D721Med (cell line): ENCODE measurements around the gene DIP2C.
"Not testable (repeated sequence)": the region's sequence is repeated elsewhere in the genome, so short reads cannot be mapped to it uniquely, and the experiment has no call there.

ENCODE experiments used
- DNase-seq: peaks from one replicate; pipeline ENCODE4 v3.0.0; 2011; ENCODE audit warnings: low spot score; ENCODE audit not compliant: insufficient read length
- FAIRE-seq: peaks from 2 replicates; lab custom pipeline; 2011; peaks lifted over from hg19 to GRCh38; lab: Jason Lieb, UNC
- TF ChIP-seq, protein P1 (sequence below): IDR thresholded peaks from 2 replicates; pipeline ENCODE4 v1.5.1; 2012; ENCODE audit warnings: mild to moderate bottlenecking, control low read depth; ENCODE audit not compliant: insufficient read depth; ENCODE audit errors: missing control alignments

DIP2C gene

DNA sequence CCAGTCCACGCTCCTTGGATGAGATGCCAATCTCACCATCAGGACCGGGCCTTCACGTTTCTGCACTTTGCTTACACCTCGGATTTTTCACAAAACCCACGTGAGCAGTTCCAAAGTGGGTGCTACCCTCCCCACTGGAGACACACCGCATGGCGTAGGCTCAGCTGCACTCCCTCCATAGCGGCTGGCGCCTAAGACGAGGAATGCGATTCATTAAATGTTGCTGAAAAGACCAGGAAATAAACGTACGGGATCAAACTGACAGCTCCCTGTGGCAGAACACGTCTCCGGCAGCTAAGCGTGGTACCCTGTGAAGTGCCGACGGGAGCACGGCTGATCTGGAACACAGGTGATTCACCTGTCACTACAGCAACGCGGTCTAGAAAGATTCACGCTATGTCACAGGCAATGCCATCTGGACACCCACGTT is 209.0 kb downstream of the DIP2C start:
- FAIRE-seq (no peak), DNase-seq (no peak)
- TF ChIP-seq, protein P1, sequence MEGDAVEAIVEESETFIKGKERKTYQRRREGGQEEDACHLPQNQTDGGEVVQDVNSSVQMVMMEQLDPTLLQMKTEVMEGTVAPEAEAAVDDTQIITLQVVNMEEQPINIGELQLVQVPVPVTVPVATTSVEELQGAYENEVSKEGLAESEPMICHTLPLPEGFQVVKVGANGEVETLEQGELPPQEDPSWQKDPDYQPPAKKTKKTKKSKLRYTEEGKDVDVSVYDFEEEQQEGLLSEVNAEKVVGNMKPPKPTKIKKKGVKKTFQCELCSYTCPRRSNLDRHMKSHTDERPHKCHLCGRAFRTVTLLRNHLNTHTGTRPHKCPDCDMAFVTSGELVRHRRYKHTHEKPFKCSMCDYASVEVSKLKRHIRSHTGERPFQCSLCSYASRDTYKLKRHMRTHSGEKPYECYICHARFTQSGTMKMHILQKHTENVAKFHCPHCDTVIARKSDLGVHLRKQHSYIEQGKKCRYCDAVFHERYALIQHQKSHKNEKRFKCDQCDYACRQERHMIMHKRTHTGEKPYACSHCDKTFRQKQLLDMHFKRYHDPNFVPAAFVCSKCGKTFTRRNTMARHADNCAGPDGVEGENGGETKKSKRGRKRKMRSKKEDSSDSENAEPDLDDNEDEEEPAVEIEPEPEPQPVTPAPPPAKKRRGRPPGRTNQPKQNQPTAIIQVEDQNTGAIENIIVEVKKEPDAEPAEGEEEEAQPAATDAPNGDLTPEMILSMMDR = no peak

DNA sequence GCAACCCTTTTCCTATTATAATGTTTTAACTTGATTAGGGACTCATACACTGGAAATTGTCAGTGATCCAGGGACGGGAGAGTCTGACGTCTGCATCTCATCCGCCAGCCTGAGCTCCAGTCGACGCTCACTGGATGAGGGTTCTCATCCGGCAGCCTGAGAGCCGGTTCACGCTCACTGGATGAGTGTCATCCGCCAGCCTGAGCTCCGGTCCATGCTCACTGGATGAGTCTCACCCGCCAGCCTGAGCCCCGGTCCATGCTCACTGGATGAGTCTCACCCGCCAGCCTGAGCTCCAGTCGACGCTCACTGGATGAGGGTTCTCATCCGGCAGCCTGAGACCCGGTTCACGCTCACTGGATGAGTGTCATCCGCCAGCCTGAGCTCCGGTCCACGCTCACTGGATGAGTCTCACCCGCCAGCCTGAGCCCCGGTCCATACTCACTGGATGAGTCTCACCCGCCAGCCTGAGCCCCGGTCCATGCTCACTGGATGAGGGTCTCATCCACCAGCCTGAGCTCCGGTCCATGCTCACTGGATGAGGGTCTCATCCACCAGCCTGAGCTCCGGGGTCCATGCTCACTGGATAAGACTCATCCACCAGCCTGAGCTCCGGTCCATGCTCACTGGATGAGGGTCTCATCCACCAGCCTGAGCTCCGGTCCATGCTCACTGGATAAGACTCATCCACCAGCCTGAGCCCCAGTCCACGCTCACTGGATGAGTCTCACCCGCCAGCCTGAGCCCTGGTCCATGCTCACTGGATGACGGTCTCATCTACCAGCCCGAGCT is 209.6 kb downstream of the DIP2C start:
- DNase-seq, FAIRE-seq: not testable (repeated sequence)

DNA sequence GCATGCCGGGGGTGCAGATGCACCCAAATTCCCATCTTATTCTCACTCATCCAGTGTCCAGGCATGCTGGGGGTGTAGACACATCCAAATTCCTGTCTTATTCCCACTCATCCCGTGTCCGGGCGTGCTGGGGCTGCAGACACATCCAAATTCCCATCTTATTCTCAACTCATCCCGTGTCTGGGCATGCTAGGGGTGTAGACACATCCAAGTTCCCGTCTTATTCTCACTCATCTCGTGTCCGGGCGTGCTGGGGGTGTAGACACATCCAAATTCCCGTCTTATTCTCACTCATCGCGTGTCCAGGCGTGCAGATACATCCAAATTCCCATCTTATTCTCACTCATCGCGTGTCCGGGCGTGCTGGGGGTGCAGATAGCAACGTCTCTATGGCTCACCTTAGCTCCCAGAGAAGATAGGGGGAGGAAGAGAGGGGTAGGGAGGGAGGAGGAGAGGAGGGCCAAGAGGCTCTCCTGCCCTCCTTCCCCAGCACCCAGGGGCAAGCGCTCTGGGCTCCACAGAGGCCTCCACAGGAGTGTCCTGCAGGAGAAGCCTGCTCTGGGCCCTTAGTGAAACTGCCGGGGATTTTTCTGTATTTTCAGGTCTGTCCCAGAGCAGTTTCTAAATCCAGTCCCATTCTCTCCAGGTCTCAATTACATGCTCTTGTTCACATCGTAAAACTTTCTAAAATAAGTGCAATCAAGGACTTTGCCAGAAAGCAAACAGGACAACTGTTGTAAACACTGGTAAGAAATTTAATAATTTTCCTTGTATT is 210.8 kb downstream of the DIP2C start:
- FAIRE-seq (no peak), DNase-seq (no peak)
- TF ChIP-seq, protein P1 = no peak

DNA sequence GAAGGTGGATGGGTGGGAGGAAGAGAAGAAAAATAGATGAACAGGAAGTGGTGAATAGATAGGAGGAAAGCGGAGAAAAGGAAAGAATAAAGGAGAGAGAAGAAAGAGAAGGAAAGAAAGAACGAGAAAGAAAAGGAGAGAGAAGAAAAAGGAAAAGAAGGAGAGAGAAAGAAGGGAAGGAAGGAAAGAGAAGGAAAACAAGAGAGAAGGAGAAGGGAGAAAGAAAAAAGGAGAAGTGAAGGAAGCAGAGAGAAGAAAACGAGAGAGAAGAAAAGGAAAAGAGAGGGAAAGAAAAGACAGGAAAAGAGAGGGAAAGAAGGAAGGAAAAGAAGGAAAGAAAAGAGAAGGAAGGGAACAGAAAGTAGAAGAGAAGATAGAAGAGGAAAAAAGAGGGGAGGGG is 211.8 kb downstream of the DIP2C start:
- DNase-seq = no peak
- no peak for FAIRE-seq
- TF ChIP-seq, protein P1 = no peak

DNA sequence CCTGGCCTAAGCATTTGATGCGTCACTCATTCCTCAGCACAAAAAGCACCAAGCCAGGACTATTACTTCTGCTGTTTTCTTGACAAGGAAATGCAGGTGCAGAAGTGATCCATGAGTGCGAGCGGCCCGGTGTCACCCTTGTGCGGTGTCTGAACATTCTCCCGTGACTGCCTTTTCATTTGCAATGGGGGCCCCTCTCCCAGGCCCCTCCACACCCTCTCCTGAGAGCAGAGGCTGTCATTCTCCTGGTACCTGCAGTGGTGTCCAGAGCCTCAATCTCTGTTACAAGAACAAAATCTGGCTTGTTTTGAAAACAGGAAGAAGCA is 213.1 kb downstream of the DIP2C start:
- TF ChIP-seq, protein P1 = no peak
- FAIRE-seq = no peak
- DNase-seq = no peak

DNA sequence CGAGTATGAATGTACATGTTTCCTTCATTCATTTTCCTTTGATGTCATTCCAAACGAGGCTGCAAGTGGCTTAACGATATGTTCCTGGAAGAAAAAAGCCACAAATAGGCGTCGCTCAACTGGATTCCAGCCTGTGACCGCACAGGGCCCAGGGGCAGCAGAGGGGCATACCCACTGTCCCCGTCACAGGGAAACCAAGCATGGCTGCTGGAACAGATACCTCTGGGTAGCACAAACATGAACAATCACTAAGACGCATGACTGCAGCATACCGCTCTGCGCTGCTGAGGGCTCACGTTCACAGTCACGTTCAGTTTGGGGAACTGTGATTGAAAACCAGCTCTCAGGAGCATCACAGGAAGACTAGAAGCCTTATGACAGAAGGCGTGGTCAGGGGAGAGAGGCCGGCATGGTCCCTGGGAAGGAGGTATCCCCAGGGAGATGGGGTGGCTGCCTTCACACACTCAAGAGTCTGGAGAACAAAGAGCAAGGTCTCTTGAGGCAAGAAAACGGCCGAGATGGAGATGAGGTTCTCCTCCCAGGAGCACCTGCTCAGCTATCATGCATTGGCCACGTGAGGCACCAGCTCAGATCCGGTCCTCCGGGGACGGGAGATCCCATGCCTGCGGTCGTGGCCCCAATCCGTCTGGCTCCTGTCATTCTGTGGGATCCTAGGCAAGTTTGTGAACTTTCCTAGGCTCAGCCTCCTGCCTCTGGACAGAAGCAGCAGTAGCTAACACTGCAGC is 213.6 kb downstream of the DIP2C start:
- TF ChIP-seq, protein P1 = no peak
- FAIRE-seq (no peak), DNase-seq (no peak)

DNA sequence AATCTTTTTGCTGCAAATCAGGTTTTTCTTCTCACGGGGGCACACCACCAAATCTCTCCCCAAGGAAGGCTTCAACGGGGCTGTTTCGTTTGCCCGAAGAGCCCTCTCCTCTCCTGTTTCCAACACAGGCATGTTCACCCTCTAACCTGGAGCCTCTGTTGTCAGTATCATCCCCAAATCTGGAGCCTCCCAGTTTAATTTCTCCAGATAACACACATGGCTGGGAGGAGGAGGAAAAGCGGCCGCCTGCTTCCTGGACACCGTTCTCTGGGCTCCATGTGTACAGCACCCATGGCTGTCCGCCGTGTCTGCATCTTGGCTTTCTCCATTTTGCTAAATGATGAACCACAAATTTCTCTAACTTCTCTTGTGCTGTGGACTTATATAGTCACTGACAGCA is 214.5 kb downstream of the DIP2C start:
- DNase-seq (no peak), FAIRE-seq (no peak)
- TF ChIP-seq, protein P1 = no peak
